HG03558 (cell line): Measurements from ENCODE around the gene TLK2.

Source experiments
- ATAC-seq: cut with Tn5 transposase; IDR thresholded peaks from one replicate; pipeline ENCODE4 v1.9.1; 2021; ENCODE audit warnings: moderate number of reproducible peaks; ENCODE audit not compliant: unreplicated experiment; ENCODE audit errors: extremely low read depth

The TLK2 gene

GRCh38 chr17:62648956-62649294 lies 170.3 kb downstream of the TLK2 start:
- ATAC-seq: no peak

- ATAC-seq: no peak
Measured at GRCh38 chr17:62649570-62649969, 170.9 kb downstream of the TLK2 start.

GRCh38 chr17:62650587-62650986 lies 172.0 kb downstream of the TLK2 start:
- ATAC-seq: no peak

GRCh38 chr17:62652251-62653001 lies 173.8 kb downstream of the TLK2 start:
- ATAC-seq: no peak

- peak; percentile 84 for ATAC-seq
Measured at GRCh38 chr17:62653002-62653825, 174.6 kb downstream of the TLK2 start.

- no peak for ATAC-seq
Measured at GRCh38 chr17:62653826-62654761, 175.5 kb downstream of the TLK2 start.

- ATAC-seq: no peak
Measured at GRCh38 chr17:62655656-62656055, 177.0 kb downstream of the TLK2 start.

GRCh38 chr17:62656446-62656845 lies 177.8 kb downstream of the TLK2 start:
- ATAC-seq: no peak

- no peak for ATAC-seq
Measured at GRCh38 chr17:62657145-62657665, 178.6 kb downstream of the TLK2 start.

- ATAC-seq: no peak
Measured at GRCh38 chr17:62657690-62658089, 179.1 kb downstream of the TLK2 start.

- no peak for ATAC-seq
Measured at GRCh38 chr17:62658136-62658920, 179.7 kb downstream of the TLK2 start.

GRCh38 chr17:62660629-62661118 lies 182.0 kb downstream of the TLK2 start:
- no peak for ATAC-seq

GRCh38 chr17:62661337-62661736 lies 182.7 kb downstream of the TLK2 start:
- ATAC-seq: no peak

GRCh38 chr17:62662855-62663254 lies 184.2 kb downstream of the TLK2 start:
- ATAC-seq: no peak
